AG10803 (cell line): ENCODE measurements around the gene PLAAT2.
A peak's percentile ranks its signal among the peaks of the same experiment; 100 is the strongest.

Experiments used
- DNase-seq: peaks from one replicate; pipeline ENCODE4 v3.0.0; 2010; ENCODE audit warnings: low read depth
- H3K4me3 ChIP-seq: 2 replicates; pipeline ENCODE4 v1.5.1; 2011; ENCODE audit warnings: mild to moderate bottlenecking, low read length, control low read depth
- TF ChIP-seq, protein P1 (sequence below): conservative IDR thresholded peaks from 2 replicates; pipeline ENCODE4 v1.5.1; 2011; ENCODE audit warnings: mild to moderate bottlenecking, low read length, control low read depth, inconsistent platforms

PLAAT2 gene

DNA sequence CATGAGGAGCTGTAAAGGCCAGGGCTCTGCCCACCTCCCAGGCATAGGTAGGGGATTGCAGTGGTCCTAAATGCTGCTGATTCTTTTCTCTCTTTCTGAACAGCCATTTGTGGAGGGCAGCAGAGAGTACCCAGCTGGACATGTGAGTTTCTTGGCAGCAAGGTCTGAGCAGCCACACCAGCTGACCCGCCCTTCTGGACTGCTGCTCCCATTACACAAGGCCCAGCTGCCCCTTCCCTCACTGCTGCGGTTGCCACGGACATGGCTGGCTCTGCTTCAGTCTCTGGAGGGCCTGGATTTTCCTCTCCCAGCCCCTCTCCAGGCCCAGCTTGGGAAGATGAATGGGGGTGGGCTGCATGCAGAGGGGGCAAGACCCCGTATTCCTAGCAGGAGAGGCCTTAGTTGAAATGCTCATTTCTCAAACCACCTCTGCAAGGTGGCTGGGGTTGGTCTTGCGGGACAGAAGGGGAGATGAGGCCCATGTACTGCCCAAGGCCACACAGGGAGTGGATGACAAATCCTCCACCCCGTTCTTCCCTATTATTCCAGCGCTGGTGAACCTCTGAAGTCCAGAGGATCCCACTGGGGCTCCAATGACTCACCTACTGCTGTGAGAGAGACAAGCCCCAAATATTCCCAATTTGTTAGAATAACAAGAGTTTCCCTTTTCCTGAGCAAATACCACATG is 52.7 kb downstream of the PLAAT2 start:
- no peak overlapping the region for H3K4me3 ChIP-seq
- TF ChIP-seq, protein P1, sequence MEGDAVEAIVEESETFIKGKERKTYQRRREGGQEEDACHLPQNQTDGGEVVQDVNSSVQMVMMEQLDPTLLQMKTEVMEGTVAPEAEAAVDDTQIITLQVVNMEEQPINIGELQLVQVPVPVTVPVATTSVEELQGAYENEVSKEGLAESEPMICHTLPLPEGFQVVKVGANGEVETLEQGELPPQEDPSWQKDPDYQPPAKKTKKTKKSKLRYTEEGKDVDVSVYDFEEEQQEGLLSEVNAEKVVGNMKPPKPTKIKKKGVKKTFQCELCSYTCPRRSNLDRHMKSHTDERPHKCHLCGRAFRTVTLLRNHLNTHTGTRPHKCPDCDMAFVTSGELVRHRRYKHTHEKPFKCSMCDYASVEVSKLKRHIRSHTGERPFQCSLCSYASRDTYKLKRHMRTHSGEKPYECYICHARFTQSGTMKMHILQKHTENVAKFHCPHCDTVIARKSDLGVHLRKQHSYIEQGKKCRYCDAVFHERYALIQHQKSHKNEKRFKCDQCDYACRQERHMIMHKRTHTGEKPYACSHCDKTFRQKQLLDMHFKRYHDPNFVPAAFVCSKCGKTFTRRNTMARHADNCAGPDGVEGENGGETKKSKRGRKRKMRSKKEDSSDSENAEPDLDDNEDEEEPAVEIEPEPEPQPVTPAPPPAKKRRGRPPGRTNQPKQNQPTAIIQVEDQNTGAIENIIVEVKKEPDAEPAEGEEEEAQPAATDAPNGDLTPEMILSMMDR, result no peak
- DNase-seq, result peak; percentile 19

DNA sequence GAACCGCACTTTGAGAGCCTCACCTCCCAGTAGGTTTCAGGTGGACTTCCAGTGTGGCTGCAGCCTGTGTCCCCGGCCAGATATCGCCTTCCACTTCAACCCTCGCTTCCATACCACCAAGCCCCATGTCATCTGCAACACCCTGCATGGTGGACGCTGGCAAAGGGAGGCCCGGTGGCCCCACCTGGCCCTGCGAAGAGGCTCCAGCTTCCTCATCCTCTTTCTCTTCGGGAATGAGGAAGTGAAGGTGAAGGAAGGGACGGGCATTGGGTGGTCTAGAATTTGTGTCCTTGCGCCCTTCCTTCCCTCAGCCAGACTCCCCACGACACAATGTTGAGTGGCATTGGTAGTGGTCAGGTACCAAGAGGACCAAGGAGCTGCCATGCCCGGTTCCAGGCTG is 54.4 kb downstream of the PLAAT2 start:
- no peak for DNase-seq
- no peak overlapping the region for H3K4me3 ChIP-seq
- TF ChIP-seq, protein P1, result no peak

- DNase-seq, result no peak
- H3K4me3 ChIP-seq, result no peak overlapping the region
- TF ChIP-seq, protein P1, result peak; percentile 20; the same call in 1 of the 2 replicates
Observed at GRCh38 chr11:63508009-63508408, 55.2 kb downstream of the PLAAT2 start.

DNA sequence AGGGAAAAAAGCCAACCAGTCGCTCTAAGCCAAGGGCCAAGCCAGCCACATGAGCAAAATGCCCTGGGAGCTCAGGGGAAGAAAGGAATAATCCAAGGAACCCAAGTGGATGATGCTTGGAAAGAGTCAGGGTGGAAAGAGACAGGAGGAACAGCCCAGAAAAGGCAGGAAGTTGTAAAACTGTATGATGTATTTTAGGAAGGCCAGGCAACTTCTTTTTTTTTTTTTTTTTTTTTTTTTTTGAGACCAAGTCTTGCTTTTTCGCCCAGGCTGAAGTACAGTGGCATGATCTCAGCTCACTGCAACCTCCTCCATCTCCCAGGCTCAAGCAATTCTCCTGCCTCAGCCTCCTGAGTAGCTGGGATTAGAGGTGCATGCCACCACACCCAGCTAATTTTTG is 55.7 kb downstream of the PLAAT2 start:
- DNase-seq, result no peak
- H3K4me3 ChIP-seq, result no peak overlapping the region
- TF ChIP-seq, protein P1, result no peak

GRCh38 chr11:63506876-63507275 is 56.3 kb downstream of the PLAAT2 start:
- TF ChIP-seq, protein P1, result no peak
- H3K4me3 ChIP-seq, result no peak overlapping the region
- no peak for DNase-seq

- no peak within 1 kb of the TSS for H3K4me3 ChIP-seq
- TF ChIP-seq, protein P1, result no peak
- DNase-seq, result no peak
Observed at GRCh38 chr11:63505857-63506528, 57.2 kb downstream of the PLAAT2 start, which contains the start of gene LGALS12. Gene LGALS12 (plus strand): TSS chr11:63506084. CDS start chr11:63506459, 375 bp downstream.
